ENCODE results near the gene IQGAP2.
"Not testable (repeated sequence)": the region's sequence is repeated elsewhere in the genome, so short reads cannot be mapped to it uniquely, and the experiment has no call there.

IQGAP2 gene

DNA sequence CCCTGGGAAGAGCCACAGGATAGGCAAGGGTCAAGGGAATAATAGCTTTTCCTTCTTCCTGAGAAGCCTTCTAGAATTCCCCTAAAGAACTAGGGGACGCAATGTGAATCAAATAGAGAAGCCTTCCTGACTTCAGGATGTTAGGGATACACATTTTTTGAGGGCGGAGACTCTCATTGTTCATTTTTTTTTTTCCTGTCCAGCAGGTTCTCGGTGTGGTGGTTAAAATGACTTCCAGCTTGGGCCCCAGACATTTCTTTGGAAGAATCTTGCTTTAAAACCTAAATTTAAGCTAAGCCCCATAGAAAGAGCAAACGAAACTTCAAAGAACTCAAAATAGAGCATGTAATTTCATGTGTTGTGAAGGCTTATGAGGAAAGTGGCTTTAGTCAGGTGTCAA is 80.8 kb downstream of the IQGAP2 start:
- DNase-seq, result no peak

GRCh38 chr5:76485511-76485910 is 82.4 kb downstream of the IQGAP2 start:
- DNase-seq, result no peak

- no peak for DNase-seq
Observed at GRCh38 chr5:76487386-76487785, 84.3 kb downstream of the IQGAP2 start.

DNA sequence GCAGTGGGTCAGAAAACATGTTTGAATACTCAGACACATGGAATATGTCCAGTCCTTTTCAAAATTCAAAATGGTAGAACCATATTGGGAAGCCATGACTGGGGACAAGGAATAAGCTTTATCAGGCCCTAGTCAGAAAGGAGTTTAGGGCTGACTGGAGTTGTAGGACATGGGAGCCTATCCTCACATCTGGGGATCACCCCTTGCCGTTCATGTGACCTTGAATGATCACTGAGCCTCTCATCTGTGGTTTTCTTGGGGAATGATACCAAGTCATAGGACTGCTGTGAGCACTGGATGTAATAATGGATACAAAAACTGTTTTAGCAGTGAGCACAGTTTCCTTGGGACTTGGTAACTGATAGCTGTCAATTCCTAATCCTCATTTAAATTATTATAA is 84.7 kb downstream of the IQGAP2 start:
- no peak for DNase-seq

- DNase-seq, result no peak
Observed at GRCh38 chr5:76488969-76489368, 85.9 kb downstream of the IQGAP2 start.

- no peak for DNase-seq
Observed at GRCh38 chr5:76489877-76490688, 87.0 kb downstream of the IQGAP2 start.

GRCh38 chr5:76490960-76491359 is 87.9 kb downstream of the IQGAP2 start:
- no peak for DNase-seq

DNA sequence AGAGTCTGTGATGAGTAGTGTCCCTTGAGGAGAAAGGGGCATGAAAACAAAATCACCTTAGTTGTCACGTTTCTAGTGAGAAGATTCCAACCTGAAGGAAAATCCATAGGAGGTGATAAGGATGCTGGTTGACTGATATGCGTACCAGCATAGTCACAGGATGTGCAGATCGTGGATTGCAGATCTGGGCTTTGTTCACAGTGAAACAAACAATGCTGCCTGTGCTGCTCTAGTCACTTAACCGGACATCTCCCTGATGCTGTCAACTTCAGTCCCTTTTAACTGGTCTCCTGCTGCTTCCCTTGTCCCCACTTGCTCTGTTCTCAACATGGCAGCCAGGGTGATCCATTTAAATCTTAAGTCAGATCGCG is 89.7 kb downstream of the IQGAP2 start:
- no peak for DNase-seq

DNA sequence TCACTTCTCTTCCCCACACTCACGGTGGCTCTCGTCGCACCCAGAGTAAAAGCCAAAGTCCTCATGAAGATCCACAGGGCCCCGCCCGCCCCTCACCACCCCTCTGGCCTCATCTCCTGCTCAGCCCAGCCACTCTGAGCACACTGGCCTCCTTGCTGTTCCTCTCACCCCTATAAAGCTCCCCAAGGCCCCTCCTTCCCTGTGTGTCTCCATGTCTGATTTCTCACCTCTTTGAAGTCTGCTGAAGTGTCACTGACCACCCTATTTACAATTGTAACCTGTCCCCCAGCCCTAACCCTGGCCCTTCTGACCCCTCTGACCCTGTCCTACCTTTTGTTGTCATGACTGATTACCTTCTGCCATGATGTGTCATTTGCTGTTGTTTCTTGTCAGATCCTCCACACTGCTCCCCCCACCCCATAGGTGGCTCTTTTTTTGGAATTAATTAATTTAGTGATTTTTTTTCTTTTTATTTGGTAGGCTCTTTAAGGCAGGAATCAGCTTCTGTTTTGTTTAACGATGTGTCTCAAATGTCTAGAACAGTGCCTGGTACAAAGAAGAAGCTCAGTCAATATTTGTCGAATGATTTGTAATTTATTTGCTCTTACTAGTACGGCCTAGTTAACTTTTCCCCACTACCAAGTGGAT is 90.2 kb downstream of the IQGAP2 start:
- no peak for DNase-seq

GRCh38 chr5:76494201-76494600 is 91.1 kb downstream of the IQGAP2 start:
- no peak for DNase-seq

DNA sequence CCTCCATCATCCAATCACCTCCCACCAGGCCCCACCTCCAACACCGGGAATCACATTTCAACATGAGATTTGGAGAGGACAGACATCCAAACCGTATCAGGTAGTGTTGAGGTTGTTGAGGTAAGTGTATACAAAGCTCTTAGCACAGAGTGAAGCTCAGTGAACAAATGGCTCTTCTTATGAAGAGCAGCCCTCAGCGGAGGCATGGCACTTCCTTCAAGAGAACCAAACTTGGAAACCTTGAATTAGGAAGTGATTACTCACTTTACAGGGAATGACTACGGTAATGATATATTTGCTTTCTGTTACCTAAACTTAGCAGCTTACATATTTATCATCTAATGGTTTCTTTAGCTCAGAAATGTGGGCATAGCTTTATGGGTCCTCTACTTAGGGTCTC is 92.8 kb downstream of the IQGAP2 start:
- DNase-seq, result no peak

DNA sequence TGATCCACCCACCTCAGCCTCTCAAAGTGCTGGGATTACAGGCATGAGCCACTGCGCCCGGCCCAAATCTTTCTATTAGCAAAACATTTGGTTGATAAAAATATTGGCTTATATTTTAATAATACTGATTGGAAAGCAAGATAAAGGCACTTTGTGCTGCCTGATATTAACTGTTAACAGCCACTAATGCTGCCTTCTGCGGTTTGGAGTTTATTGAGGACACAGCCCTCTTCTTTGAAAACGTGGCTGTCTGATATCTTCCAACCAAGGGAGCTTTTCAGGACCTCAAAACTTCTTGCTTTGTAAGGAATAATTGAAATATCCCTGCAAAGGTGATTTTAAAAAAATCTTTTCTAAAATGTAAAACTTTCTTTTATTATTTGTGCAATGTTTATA is 94.0 kb downstream of the IQGAP2 start:
- DNase-seq, result no peak

DNA sequence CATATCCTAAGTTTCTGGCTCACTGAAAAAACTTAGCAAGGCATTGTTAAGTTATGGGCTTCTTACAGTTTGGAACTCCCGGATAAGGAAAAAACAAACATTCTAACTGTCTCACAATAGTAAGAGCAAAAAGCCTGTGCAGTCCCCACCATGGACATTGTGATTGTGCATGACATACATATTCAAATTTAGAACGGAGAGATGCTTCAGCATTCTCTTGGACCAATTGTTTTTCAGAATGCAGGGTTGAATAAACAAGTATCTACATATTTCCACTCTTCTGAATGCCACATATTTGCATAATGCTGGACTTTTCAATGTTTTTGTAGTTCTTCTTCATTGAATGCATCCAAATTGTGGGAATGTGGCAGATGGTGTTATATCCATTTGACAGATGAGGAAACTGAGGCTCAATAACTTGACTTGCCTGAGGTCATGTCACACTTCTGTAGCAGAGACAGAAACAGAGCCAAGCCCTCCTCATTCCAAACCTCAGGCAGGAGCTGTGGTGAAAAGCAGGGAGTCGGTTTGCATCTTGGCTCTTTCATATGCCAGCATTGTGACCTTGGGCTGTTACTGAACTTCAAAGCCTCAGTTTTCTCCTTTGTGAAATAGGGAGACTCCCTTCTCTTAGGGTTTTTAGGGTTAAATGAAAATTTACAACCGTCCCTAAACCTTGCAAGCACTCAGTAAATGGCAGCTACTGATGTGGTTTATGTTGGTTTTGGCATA is 95.1 kb downstream of the IQGAP2 start:
- no peak for DNase-seq

GRCh38 chr5:76499507-76500161 is 96.5 kb downstream of the IQGAP2 start:
- DNase-seq, result no peak

- DNase-seq, result no peak
Observed at GRCh38 chr5:76500633-76501393, 97.7 kb downstream of the IQGAP2 start.

DNA sequence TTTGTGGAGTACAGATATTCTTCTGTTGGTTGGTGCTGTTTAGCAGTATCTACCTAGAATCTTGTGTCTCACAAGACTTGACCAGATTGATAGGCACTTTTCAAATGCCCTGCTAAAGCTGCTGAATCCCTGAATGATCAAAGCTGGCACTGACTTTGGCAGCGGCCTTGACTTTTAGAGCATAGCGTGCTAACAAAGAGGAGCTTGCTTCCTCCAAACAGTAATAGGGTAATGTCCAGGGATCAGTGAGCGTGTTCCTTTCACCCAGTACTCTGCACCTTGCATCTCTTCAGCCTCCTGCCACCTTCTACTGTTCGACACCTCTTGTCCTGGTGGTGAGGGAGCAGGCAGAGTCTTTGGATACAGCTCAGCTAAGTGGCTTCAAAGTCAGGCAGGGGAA is 100.8 kb downstream of the IQGAP2 start:
- DNase-seq, result no peak

DNA sequence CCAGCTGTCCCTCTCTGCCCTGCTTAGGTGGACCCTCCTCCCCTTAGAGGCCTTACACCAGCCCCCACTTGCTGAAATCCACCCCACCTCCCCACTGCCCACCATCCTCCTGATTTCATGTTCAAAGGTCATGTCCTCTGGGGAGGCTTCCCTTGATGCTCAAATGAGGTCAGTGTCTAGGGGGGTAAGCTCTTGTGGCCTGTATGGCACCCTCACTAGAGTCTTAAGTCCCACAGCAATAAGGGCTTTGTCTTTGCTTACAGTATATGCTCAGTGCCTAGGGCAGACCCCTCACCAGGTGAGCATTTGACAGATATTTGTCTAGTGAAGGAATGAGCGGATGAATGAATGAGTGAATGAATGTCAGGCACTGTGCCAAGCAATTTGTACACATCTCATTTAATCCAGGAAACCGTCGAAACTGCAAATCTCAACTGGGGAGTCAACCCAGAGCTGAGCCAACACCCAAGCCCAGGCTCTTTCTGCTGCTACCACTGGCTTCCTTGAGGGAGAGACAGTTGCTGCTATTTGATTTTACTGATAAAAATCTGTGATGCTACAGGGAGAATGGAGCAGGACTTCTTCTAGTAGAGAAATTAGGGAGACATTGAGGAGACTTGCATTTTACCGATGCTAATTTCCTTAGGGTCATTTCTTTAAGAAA is 101.9 kb downstream of the IQGAP2 start:
- DNase-seq, result no peak

GRCh38 chr5:76513476-76513875 is 110.4 kb downstream of the IQGAP2 start:
- DNase-seq, result no peak

GRCh38 chr5:76514292-76514691 is 111.2 kb downstream of the IQGAP2 start:
- DNase-seq, result peak; percentile 93

- DNase-seq, result no peak
Observed at GRCh38 chr5:76514713-76515112, 111.6 kb downstream of the IQGAP2 start.

- no peak for DNase-seq
Observed at GRCh38 chr5:76517334-76517733, 114.2 kb downstream of the IQGAP2 start.

DNA sequence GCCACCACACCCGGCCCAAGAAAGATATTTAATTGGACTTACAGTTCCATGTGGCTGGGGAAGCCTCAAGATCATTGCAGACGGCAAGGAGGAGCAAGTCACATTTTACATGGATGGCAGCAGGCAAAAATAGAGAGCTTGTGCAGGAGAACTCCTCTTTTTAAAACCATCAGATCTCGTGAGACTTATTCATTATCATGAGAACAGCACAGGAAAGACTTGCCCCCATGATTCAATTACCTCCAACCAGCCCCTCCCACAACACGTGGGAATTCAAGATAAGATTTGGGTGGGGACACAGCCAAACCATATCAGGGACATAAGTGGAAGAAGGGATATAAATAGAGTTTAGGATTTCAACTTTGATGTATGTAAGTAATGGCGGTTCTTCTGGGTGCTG is 115.2 kb downstream of the IQGAP2 start:
- not testable (repeated sequence) for DNase-seq
